BJ (cell line): Measurements from ENCODE around the gene PLEKHA4. TPM values are rescaled to one million over a fixed set of nuclear protein-coding genes. Genes with fewer than 3 reads are reported as not detected.
A peak's percentile ranks its signal among the peaks of the same experiment; 100 is the strongest.

Experiments
- CTCF ChIA-PET: fragments of 350-600 bp; formaldehyde crosslinking; extraction: SDS; loops from one replicate; lab custom pipeline; 2021; ENCODE audit warnings: antibody characterized with exemption, inconsistent platforms; lab: Yijun Ruan, JAX
- POLR2A ChIA-PET: fragments of 300-600 bp; sonication (Branson Sonifier 250); formaldehyde crosslinking; extraction: SDS; loops from one replicate; lab custom pipeline; 2021; ENCODE audit warnings: antibody characterized with exemption; lab: Charles Lee
- DNase-seq: peaks from one replicate; pipeline ENCODE4 v3.0.0-alpha.2; 2011; ENCODE audit warnings: low read depth
- H3K27me3 ChIP-seq: 2 replicates; pipeline ENCODE4 v1.6.0; 2011; ENCODE audit warnings: low read length; ENCODE audit not compliant: control insufficient read depth, insufficient read depth
- H3K36me3 ChIP-seq: 2 replicates; pipeline ENCODE4 v1.5.1; 2011; ENCODE audit warnings: low read length; ENCODE audit not compliant: control insufficient read depth, insufficient read depth
- H3K4me3 ChIP-seq: 2 replicates; pipeline ENCODE4 v1.5.1; 2011; ENCODE audit warnings: low read depth, mild to moderate bottlenecking, control low read depth, low read length
- polyA plus RNA-seq: library from polyadenylated mRNA; depleted of rRNA; stranded (reverse); fragments of >200 nt; gene quantifications from 2 replicates; pipeline ENCODE4 v1.2.3, GENCODE V29; 2011
- TF ChIP-seq, protein P1 (sequence below): IDR thresholded peaks from 2 replicates; pipeline ENCODE4 v1.5.1; 2011; ENCODE audit warnings: low read depth, mild to moderate bottlenecking, control low read depth, inconsistent platforms, low read length, moderate library complexity; ENCODE audit not compliant: insufficient read depth

The PLEKHA4 gene
- polyA plus RNA-seq, 1 experiment = 5.4 TPM

DNA sequence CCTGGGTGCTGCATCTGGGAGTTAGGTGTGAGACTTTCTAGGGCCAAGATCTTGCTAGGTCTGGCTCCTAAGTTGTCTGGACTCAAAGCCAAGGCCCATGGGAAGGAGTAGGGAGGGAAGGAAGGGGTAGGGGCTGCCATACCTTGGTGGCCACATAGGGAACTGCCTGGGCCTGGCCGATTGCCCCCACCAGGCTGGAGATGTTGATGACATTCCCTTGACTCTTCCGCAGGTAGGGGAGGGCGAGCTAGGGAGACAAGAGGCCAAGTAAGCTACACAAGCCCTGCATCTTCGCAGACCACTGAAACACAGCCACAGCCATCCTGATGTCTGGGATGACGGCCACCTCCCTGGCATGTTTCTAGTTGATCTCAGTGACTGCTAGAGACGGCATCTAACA, 53.5 kb downstream of the PLEKHA4 start:
- CTCF ChIA-PET = interaction anchor here (2.1 kb wide), 1 partner anchor 20 kb away, joined by 5 read pairs; no protein-coding TSS in a partner anchor
- Histone ChIP-seq H3K27me3 (no peaks in the 10 kb centered on the region), H3K36me3 (no peaks in the 10 kb centered on the region), H3K4me3 (no peak overlapping the region)
- no peak for DNase-seq
- POLR2A ChIA-PET = no interaction called here
- TF ChIP-seq, protein P1, sequence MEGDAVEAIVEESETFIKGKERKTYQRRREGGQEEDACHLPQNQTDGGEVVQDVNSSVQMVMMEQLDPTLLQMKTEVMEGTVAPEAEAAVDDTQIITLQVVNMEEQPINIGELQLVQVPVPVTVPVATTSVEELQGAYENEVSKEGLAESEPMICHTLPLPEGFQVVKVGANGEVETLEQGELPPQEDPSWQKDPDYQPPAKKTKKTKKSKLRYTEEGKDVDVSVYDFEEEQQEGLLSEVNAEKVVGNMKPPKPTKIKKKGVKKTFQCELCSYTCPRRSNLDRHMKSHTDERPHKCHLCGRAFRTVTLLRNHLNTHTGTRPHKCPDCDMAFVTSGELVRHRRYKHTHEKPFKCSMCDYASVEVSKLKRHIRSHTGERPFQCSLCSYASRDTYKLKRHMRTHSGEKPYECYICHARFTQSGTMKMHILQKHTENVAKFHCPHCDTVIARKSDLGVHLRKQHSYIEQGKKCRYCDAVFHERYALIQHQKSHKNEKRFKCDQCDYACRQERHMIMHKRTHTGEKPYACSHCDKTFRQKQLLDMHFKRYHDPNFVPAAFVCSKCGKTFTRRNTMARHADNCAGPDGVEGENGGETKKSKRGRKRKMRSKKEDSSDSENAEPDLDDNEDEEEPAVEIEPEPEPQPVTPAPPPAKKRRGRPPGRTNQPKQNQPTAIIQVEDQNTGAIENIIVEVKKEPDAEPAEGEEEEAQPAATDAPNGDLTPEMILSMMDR = no peak

DNA sequence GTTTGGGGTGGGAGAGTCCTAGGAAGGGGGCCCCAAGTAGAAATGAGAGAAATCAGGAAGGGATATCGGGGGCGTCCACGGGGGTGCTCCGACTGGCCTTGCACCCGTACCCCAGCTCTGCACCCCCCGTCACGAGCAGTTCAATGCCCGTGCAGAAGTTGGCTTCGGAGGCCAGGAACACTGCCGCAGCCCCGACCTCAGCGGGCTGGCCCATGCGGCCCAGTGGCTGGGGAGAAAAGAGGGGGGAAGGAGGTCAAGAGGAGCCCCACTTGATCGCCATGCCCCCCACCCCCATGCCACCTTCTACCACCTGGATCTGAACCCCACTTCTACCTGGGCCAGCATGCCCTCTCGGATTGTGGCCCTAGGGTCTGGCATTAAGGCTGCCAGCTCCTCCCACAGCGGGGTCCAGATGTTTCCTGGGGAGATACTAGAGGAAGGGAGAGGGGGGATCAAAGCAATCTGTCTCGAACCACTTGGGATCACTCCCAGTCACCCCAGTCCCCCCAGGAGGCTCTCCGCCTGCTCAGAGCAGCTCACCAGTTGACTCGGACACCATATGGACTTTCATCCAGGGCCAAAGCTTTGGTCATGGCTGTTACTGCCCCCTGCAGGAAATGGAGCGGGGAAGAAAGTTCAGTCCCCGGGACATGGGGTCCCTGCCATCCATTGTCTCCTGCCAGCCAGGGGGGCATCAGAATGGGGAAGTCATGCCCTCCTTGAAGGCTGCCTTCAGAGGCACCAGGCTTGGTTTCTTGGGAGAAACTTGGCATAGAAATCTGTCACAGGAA, 55.1 kb downstream of the PLEKHA4 start:
- no peak for DNase-seq
- ChIA-PET CTCF (interaction anchor here (0.7 to 4.1 kb wide), 2 partner anchors 18 to 157 kb away, joined by 3 to 24 read pairs; no protein-coding TSS in a partner anchor), POLR2A (no interaction called here)
- TF ChIP-seq, protein P1 = peak; percentile 10; the same call in 1 of the 2 replicates
- Histone ChIP-seq H3K36me3 (no peaks in the 10 kb centered on the region), H3K27me3 (no peaks in the 10 kb centered on the region), H3K4me3 (no peak overlapping the region)

DNA sequence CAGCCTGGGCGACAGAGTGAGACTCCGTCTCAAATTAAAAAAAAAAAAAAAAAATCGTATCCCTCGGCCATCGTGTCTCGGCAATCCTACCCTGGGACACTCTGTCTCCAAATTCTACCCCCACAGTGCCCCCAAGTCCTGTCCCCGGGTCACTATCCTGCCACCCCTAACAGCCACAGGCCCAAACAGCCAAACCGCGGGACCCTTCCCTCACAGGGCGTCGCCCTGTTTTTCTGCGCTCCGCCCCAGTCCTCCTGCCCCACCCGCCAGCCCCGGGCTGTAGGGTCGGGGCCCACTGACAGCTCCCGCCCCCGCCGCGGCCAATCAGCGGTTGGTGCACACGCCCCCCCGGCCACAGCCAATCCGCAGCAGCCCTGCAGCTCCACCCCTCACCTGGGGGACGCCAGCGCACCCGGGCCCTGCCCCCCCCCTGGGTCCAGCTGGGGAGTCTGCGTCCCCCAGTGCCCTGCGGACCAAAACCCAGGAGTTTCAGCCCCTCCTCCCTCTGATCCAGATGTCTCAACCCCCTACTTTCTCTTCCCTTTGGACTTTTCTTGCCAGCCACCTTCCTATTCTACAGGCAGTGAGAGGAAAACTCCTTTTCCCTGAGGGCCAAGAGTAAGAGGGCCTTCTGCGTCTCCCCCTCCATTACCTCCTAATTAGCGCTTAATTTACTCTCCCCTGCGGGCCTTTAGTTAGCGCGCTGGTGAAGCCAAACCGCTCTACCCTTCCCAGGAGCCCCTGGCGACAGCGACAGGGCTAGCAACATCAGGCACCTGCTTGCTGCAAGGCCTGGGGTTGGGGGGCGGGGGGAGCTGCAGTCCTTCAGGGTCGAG, 56.1 kb downstream of the PLEKHA4 start:
- ChIA-PET CTCF (interaction anchor here (0.7 to 4.1 kb wide), 4 partner anchors 17 to 158 kb away, joined by 3 to 24 read pairs (median 6); partner anchors contain the start of gene HSD17B14), POLR2A (no interaction called here)
- H3K27me3 ChIP-seq = no peaks in the 10 kb centered on the region
- no peak for DNase-seq
- H3K4me3 ChIP-seq = peak overlapping the region; percentile 80
- TF ChIP-seq, protein P1 = no peak
- H3K36me3 ChIP-seq = 0 out of 2 replicates have a peak, but pooled peaks cover 4% of the 10 kb centered on the region

DNA sequence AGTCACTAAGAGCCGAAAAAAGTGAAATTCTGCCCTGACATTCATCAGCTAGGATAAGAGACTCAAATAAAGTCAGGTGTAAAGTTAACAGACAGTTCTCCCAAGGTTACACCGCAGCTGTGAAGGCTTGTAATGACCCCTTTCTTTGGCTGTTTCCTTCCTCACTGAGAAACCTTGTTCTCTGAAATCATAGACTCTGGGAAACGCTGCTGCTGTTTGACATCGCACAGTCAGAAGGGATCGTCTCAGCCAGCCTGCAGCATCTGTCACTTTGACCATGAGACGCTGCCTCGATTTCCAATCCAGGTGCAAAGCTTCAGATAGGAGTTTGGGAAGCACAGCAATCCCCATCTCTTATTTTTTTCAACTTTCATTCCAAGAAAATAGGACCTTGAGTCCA, 58.3 kb downstream of the PLEKHA4 start:
- H3K27me3 ChIP-seq = no peaks in the 10 kb centered on the region
- H3K4me3 ChIP-seq = peak overlapping the region; percentile 80
- TF ChIP-seq, protein P1 = no peak
- H3K36me3 ChIP-seq = 0 out of 2 replicates have a peak, but pooled peaks cover 4% of the 10 kb centered on the region
- POLR2A ChIA-PET = no interaction called here
- no peak for DNase-seq
- CTCF ChIA-PET = interaction anchor here (0.8 to 4.1 kb wide), 5 partner anchors 13 to 32 kb away, joined by 3 to 24 read pairs (median 6); partner anchors contain the start of gene HSD17B14
